ENCODE measurements around the gene DKC1.

DKC1 gene

DNA sequence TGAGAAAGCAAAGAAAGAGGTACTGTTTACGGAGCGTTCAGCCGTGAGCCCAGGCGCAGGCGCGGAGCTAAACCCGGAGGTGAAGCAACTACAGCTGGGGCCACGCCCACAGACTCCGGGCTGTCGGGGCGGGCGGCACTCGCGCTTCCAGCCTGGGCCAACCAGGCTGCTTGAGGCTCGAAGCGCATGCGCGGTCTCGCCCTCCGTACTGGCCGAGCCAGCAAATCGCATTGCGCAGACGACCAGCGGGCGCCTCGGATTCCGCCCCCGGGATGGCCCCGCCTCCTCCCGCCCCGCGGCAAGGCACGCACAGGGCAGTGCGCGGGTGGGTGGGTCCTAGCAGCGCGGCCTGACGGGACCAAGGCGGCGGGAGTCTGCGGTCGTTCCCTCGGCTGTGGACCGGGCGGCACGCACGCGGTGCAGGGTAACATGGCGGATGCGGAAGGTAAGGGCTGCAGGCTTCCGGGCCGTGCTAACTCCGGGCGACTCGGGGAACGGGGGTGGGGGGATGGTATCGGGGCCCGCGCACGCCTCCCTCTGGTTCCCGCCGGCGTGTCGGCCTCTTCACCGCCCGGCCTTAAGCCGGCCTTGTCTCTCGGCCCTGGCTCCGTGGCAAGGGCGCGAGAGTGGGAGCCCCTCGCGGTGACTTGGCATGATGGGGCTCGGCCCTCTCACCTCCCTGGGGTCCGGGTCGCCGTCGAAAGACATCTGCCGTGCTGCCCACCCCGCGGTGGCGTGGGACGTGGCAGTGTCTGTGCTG lies at the start of gene DKC1:
Gene DKC1, plus strand, starts transcription at position 328 of the 760 bp plus-strand sequence. Its CDS starts 102 bp downstream, at position 430.
- DNase-seq, result peak; percentile 92

DNA sequence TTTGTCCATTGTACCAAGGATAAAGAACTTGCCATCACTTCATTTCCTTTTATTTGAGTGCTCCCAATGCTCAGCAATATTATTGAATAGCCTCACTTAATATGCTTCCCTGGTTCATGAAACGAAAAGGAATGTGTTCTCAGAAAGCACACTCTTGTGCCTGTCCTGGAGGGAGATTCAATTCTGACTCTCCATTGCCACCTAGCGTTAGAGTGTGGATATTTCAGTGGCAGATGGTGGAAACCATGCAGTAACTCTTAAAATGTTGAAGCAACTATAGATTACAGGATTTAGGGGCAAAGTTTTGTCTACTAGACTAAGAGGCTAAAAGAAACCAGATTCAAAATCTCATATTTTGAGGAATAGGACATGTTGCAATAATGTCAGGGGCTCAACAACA lies 47.7 kb upstream of the DKC1 start:
- DNase-seq, result peak; percentile 39

DNA sequence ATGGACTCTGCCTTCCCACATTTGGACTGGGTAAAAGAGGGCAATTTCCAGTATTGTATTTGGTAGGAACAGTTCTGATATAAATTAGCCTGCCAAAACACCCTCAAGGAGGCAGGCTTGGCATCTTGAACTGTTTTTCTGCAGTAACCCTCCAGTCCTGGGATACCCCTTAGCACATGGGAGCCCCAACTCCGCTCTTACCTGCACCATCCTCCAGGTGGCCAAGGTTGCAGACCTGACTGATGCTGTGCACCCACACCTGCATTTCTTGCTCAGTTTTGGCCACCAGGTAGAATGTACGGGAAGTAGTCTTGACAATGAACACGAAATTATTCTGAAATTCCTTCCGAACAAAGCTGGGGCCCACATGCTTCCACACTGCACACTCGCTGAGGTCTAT lies 46.8 kb upstream of the DKC1 start:
- no peak for DNase-seq

DNA sequence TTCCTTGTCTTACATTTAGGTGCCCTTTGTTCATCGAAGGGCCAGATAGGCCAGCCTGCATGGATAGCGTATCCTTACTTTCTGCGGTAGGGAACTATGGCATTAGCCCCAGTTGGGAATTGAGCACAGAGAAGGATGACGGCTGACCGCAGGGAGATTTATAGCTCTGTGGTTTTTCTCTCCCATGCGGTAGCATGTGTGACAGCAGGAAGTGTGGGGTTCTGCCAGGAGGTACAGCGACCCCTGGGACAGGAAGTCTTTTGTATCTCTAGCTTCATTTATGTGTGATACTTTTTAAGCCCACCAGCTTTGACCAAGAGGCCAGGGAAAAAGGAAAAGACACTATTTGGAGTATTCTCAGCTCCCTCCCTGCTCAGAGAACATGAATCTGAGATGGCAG lies 44.8 kb upstream of the DKC1 start:
- no peak for DNase-seq

DNA sequence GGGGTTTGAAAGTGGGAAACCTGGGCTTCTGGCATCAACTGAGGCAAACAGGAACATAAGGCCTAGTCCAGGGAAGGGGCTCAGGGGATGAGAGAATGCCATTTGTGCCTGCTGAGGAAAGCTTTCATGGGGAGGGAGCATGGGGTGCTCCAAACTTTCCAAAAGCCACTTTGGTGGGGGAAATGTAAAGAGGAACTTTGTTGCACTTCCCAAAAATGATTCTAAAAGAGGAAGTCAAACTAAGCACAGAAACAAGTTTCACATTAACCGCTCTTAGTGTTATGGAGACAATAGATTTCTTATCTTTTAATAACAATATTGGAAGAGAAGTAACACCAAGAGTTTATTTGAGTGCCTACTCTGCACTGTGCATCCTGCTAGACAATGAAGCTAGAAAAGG lies 44.0 kb upstream of the DKC1 start:
- no peak for DNase-seq

DNA sequence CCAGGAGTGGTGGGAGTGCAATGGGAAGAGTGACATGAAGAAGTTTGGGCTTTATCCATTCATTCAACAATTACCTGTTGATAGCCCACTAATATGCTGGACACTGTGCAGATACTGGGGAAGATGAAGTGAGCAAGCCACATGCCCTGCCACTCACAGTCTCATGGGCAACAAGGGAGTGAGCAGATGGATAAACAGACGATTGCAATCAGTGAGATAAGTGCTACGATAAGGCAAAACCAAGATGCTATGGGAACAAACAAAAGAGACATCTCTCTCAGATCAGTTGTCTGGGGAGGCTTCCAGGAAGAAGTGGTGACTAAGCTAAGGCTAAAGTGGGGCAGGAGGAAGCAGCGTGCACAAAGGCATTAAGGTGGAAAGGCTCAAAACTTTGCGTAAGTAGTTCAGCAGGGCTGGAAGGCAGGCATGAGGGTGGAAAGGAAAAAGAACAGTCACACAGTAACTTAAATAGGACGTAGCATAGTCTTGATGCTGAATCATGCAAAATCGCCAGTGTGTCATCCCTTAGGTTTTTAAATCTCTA lies 43.5 kb upstream of the DKC1 start:
- no peak for DNase-seq

DNA sequence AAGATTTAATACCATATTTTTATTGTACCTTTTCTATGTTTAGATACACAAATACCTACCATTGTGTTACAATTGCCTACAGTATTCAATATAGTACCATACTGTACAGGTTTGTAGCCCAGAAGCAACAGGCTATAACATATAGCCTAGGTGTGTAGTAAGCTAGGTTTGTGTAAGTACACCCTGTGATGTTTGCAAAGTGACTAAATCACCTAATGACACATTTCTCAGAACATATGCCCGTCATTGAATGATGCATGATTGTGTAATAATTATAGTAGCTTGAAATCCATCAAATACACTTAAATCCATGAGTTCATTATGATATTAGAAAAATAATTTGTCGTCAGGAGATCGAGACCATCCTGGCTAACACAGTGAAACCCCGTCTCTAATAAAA lies 42.6 kb upstream of the DKC1 start:
- no peak for DNase-seq

DNA sequence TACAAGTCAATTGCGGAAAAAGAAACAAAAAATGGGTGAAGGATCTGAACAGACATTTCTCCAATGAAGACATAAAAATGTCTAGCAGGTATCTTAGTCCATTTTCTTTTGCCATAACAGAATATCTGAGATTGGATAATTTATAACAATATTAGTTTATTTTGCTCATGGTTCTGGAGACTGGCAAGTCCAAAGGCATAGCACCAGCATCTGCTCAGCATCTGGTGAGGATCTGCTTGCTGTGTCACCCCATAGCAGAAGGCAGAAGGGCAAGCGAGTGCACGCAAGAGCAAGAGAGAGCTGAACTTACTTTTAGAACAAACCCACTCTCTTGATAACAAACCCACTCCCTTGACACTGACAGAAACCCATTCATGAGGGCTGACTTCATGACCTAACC lies 41.5 kb upstream of the DKC1 start:
- DNase-seq, result no peak

DNA sequence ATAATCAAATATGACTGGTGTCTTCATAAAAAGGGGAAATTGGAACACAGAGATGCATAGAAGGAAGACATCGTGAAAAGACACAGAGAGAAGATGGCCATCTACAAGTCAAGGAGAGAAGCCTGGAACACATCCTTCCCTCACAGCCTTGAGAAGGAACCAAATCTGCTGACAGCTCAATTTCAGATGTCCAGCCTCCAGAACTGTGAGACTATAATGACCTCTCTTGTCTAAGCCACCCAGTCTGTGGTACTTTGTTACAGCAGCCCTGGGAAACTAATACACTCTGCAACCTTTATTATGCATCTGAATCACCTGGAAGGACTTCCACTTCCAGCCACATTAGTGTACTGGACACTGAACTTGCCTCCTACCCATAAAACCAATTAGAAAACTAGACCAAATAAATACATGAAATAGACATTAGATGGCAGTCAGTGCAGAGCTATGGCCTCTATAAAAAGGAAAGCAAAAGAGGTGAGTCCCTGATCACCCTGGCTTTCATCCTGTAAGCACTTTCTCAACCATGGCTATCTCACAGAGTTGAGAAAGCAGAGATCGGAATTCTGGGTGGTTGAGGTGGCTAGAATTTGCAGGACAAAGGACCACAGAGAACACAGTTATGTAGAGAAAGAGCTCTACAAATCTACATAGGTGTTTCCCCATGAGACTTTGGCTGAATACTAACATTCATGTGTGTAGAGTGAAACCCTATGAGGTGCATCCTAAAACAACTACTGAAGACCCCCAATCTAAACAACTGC lies 37.5 kb upstream of the DKC1 start:
- DNase-seq, result no peak

DNA sequence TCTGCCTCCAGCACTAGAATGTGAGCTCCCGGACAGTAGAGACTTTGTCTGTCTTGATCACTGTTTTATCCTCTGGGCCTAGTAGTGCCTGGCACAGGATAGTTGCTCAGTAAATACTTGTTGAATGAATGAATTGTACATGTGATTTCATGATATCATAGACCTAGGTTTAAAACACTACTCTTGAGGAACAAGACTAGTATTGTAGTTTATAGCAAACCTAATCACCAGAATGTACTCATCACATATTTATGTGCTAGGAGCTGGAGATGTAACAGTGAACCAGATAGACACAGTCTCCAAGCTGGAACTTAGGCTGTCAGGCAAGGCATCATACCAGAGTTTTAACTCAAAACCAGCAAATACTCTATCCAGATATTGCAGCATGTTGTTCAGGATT lies 35.2 kb upstream of the DKC1 start:
- no peak for DNase-seq

DNA sequence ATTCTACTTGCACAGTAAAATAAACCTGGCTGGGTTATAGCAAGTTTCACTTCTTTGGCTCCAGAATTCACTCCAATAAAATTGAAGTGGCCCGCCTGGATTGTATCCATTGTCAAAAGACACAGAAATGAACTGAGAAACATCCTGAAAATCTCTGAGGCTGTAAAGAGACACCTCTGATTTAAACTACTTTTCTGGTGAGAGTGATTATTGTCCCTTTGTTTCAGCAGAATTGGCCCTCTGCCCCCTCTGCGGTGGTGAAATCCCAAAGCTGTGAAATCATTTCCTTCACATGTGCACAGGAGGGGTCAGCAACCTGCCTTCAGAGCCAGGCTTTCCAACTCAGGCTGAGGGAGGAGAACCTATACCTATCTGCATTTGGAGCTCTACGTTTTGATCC lies 34.8 kb upstream of the DKC1 start:
- no peak for DNase-seq

DNA sequence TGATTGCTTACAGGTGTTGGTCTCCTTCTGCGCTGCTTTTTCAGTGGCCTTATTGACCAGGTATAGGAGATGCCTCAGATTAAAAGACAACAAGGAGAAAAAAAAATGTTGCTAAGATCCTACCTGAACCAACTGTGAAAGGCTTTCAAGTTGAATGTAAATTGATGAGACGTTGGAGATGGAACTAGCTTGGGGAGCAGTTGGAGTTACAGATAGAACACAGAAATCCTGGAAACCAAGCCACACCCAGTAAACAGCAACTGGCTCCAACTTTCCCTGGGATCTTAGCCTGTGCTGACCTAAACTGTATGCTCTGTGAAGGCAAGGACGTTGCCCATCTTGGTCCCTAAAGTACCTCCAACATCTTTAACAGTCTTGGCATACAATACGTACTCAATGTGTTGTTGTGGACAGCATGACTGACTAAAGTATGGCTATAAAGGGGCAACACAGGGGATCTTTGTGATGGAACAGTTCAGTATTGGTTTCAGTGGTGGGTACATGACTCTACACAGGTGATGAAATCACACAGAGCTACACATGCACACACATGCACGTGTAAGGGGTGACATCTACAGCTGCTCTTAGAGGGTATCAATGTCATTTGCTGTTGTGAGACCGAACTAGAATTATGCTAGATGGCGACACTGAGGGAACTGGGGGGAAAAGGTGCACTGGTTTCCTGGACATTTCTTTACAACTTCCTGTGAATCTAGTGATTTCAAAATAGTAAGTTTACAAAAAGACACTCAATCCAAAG lies 34.1 kb upstream of the DKC1 start:
- DNase-seq, result no peak

DNA sequence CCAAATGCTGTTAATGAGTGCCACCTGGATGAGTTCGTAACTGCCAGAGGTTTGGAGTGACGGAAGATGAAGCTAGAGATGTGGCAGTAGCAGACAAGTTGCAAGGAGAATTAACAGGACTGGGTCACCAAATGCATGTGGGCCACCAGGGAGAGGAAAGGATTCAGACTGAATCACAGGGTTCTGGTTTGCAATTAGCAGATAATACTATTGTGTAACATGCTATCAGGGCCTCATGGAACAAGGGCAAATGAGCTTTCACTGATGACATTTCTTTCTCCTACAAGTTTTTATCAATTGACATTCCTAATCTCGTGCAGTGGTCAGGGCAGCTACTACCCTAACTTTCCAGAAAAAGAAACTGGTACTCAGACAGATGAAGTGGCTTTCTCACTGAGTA lies 33.2 kb upstream of the DKC1 start:
- no peak for DNase-seq

DNA sequence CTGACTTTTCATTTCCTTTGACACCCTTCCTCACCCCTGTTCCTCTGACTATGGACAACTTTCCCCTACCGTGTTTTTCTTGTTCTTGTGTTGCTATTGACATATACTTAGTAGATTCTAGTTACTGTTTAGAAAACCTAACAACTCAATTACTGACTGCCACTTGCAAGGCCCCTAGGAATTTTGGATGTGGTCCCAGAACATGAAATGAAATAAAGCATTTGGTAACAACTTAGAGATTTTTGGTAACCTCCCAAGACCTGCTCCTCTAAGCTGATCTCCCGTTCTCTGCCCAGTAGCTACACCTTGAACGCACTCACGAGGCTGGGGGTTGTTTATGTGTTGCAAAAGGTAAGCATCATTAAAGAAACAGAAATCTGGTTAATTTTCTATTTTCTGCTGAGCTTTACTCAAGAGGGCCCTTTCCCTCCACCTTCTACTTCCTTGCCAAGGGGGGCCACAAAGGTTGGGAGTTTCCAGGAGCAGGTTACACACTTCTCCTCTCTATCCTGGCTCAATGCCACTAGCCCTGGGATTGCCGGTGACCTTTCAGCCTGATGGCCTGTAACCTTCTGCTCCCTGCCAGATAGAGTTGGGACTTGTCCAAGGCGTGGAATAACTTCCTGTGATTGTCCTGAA lies 32.3 kb upstream of the DKC1 start:
- DNase-seq, result no peak

DNA sequence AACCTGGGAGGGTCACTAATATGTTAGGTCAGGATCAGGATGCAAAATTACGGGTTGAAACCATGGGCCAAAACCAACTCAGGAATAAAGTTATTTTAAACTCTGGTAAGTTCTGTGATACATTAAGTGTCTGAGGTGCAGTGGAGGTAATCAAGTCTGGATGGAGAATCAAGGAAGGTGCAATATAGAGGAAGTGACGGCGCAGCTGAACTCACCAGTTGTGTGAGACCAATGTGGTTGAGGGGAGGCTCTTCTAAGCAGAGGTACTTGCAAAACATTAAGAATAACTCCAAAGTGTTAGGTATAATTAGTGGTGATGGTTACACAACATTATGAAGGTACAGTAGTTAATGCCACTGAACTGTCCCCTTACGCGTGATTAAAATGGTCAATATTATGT lies 31.5 kb upstream of the DKC1 start:
- DNase-seq, result no peak

DNA sequence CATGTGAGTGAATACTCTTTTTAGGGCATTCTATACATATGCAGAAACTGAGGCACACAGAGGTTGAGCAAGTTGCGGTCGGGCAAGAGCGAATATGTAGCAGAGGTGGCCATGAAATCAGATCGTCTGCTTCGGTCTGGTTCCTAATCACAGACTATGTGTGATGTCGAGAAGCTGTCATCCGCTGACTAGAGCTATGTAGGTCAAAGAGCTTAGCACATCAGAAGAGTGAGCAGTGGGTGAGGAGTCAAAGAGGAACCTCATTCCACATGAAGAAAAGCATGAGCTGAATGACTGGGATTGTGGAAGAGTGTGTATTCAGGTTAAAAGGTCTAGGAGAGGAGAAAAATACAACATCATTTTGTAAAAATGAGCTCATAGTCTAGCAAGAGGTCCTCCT lies 30.8 kb upstream of the DKC1 start:
- no peak for DNase-seq

DNA sequence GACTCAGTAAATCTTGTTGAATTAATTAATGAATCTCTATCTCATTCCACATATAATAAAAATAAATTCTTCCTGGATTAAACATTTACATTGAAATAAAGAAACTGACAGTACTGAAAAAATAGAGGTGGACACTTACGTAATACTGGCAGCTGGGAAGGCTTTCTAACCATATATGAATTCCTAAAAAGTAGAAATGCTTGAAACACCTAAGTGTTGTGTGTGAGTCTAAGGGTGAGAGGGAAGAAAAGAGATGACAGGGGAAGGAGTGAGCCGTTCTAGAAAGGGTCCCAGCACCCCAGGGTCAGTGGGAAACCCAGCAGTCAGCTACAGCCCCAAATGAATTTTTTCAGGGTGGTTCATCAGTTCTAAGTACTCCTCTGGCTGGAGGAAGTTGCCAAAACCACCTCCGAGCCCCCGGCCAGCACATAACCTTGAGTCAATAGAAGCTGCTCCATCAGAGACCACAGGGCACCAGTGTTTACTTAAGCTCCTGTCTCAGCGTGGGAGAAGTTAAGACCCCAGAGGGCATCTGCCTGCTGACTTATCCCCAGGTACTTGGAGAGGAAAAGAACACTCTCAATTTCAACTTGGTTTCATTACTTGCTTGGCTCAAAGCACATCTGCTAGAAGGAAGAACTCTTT lies 30.1 kb upstream of the DKC1 start:
- DNase-seq, result no peak

DNA sequence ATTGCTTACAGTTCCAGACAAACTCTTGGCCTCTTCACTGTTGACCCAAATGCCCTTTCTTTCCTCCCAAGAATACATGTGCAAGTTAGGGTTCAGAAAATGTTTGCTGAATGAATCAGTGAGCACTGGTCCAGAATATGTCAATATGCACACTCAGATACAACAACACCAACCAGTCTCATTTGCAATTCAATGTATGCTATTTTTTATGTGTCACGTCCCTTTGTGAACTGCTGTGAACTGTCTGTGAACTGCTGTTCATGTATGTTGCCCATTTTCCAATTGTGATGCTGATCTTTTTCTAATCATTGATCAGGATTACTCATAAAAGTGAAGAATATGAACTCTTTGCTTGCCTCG lies 29.6 kb upstream of the DKC1 start:
- no peak for DNase-seq

DNA sequence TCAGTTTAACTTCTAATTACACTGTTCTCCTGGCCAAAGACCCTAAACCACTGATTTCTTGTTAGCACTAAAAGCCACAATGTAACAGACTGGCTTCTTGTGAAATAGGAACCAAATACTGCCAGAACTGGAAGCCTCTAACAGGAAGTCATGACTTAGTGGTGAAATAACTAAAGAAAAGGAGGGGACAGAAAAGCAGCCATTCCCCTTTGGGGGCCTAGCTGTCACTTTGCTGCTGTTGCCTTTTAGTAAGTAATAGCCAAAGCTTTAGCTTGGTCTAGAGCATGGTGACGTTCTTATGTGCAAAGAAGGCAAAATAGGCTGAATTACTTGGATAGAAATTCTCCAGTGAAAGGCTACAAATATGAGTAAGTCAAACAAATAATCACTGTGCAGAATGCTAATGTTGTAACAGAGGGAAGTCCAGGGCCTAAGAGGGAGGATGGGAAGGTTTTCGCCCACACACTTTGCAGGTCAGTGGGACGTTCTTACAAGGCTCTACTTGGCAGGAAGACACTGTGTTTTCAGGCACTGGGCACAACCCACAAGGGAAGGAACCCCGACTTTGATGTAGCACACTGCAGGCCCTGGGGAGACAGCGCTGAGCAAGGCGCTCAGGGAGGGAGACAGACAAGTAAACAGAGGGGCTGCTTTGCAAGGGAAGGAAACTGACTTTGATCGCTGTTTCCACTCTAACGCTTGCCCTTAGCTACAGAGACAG lies 28.4 kb upstream of the DKC1 start:
- DNase-seq, result no peak

DNA sequence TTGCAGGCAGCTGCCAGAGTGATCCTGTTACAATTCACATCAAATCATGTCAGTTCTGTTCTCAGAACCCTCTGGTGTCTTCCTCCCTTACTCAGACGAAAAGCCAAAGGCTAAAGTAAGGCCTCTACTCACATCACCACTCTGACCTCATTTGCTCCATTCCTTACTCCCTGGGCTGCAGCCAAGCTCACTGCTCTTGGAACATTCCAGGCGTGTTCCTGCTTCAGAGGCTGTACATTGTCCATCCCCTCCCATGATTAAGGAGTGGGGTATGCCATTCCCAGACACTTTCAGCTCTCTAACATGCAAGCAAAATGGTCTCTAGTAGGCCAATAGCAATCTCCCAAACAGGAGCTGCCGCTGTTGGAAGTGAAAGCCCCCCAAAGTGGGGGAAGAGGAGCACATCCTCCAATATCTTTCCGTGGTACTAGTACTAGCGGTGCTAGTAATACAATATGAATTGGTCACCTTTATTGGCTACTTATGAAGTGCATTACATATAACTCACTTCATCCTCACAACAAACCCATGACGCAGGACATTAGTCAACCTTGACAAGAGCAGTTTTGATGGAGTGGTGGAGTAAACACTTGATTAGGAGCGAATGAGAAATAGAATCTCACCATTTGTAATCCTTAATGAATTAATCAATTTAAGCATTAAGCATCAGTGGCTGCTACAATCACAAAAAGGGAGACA lies 26.8 kb upstream of the DKC1 start:
- DNase-seq, result no peak

DNA sequence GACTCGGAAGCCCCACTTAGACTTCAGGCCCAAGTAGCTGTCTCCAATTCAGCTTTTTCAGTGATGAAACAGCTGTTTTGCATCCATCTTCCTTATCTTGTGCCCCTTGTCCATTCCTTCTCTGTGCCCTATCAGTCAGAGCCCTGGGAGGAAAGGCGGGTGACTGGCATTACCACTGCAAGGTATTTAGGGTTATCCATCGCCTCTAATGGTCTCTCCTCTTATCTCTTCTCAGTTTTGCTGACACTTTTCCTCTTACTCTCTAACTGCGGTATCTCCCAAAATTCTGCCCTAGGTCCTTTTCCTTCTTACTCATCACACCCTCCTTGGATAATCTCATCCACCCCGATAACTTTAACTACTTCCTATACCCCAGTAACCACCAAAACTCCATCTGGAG lies 25.5 kb upstream of the DKC1 start:
- DNase-seq, result no peak
